Measurements from ENCODE around the gene OTOGL.

The OTOGL gene

DNA sequence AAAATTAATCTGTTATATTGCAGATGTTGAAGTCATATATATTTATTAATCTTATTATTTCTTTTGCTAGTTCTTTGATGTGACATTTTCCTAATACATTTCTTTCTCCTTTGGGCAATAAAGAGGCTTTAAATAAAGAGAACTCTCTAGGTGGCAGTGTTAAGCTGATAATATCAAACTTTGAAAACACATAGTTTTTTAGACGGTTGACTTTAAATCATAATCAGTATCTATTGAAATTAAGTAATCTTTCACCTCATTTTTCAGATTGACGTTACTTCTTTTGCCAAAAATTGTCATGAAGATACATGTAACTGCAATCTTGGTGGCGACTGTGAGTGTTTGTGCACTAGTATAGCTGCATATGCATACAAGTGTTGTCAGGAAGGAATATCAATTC is 213.9 kb downstream of the OTOGL start:
- Histone ChIP-seq H3K4me1 (ENCODE audit: control insufficient read depth, low read length) (no peaks in the 10 kb centered on the region), H3K9me3 (ENCODE audit: control insufficient read depth, insufficient read depth, low read length) (no peaks in the 10 kb centered on the region), H3K4me2 (ENCODE audit: low read length) (no peak overlapping the region), H3K4me3 (ENCODE audit: low read length) (no peak overlapping the region), H3K9me2 (replicated peaks; ENCODE audit: control insufficient read depth, low read length) (no peaks in the 10 kb centered on the region), H3F3A (ENCODE audit: control insufficient read depth, insufficient read depth) (no peaks in the 10 kb centered on the region), H3K36me3 (ENCODE audit: control insufficient read depth, low read length) (no peaks in the 10 kb centered on the region), H3K27ac (ENCODE audit: low read depth, low read length) (no peak overlapping the region), H3K79me2 (ENCODE audit: control insufficient read depth, low read length) (no peaks in the 10 kb centered on the region), H4K20me1 (ENCODE audit: control insufficient read depth, insufficient read depth, low read depth, low read length) (no peaks in the 10 kb centered on the region), H3K27me3 (ENCODE audit: control insufficient read depth, low read length) (no peaks in the 10 kb centered on the region; the same call in 1 of the 2 replicates)
- no peak for TF ChIP-seq EZH2phosphoT487 (IDR thresholded peaks at IDR 0.05; ENCODE audit: borderline replicate concordance, low read length)
- TF ChIP-seq, protein P1, sequence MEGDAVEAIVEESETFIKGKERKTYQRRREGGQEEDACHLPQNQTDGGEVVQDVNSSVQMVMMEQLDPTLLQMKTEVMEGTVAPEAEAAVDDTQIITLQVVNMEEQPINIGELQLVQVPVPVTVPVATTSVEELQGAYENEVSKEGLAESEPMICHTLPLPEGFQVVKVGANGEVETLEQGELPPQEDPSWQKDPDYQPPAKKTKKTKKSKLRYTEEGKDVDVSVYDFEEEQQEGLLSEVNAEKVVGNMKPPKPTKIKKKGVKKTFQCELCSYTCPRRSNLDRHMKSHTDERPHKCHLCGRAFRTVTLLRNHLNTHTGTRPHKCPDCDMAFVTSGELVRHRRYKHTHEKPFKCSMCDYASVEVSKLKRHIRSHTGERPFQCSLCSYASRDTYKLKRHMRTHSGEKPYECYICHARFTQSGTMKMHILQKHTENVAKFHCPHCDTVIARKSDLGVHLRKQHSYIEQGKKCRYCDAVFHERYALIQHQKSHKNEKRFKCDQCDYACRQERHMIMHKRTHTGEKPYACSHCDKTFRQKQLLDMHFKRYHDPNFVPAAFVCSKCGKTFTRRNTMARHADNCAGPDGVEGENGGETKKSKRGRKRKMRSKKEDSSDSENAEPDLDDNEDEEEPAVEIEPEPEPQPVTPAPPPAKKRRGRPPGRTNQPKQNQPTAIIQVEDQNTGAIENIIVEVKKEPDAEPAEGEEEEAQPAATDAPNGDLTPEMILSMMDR (IDR thresholded peaks at IDR 0.05; ENCODE audit: low read depth, low read length, poor library complexity, severe bottlenecking) = peak; percentile 24

DNA sequence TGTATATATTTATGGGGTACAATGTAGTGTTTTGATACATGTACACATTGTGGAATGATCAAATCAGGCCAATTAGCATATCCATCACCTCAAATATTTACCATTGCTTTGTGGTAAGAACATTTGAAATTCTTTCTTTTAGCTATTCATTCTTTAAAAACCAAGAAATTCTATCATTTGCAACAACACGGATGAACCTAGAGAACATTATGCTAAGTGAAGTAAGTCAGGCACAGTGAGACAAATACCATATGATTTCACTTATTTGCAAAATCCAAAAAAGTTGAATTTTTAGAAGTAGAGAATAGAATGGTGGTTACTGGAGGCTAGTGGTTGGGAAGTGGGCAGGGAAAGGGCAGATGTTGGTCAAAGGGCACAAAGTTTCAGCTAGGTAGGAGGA is 215.4 kb downstream of the OTOGL start:
- Histone ChIP-seq H3K9me2 (replicated peaks; ENCODE audit: control insufficient read depth, low read length) (no peaks in the 10 kb centered on the region), H3K36me3 (ENCODE audit: control insufficient read depth, low read length) (no peaks in the 10 kb centered on the region), H3K27me3 (ENCODE audit: control insufficient read depth, low read length) (peaks cover 3% of the 10 kb centered on the region; the same call in 1 of the 2 replicates), H3K4me3 (ENCODE audit: low read length) (no peak overlapping the region), H3K4me2 (ENCODE audit: low read length) (no peak overlapping the region), H3K27ac (ENCODE audit: low read depth, low read length) (no peak overlapping the region), H3K79me2 (ENCODE audit: control insufficient read depth, low read length) (no peaks in the 10 kb centered on the region), H4K20me1 (ENCODE audit: control insufficient read depth, insufficient read depth, low read depth, low read length) (no peaks in the 10 kb centered on the region), H3F3A (ENCODE audit: control insufficient read depth, insufficient read depth) (no peaks in the 10 kb centered on the region), H3K9me3 (ENCODE audit: control insufficient read depth, insufficient read depth, low read length) (no peaks in the 10 kb centered on the region), H3K4me1 (ENCODE audit: control insufficient read depth, low read length) (no peaks in the 10 kb centered on the region)
- no peak for TF ChIP-seq EZH2phosphoT487 (IDR thresholded peaks at IDR 0.05; ENCODE audit: borderline replicate concordance, low read length)
- TF ChIP-seq, protein P1 (IDR thresholded peaks at IDR 0.05; ENCODE audit: low read depth, low read length, poor library complexity, severe bottlenecking) = no peak

DNA sequence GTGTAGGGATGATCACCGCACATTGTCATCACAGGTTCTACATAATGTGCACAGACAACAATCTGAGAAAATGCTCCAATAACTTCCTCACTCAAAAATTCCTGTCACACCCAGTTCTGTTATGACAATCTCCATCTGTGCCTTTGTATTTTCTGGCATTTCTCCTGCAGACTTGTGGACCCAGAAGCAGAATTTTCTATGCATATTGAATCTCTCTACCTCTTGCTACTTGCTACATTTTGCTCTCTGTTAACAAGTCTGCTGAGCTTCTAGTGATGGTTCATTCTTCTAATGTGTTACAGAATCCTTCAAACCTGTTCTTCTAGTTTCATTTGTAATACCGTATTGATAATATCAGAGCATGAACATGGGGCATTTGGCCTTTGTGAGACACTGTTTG is 216.9 kb downstream of the OTOGL start:
- H3K27ac ChIP-seq (ENCODE audit: low read depth, low read length) = no peak overlapping the region
- no peaks in the 10 kb centered on the region for H3K9me3 ChIP-seq (ENCODE audit: control insufficient read depth, insufficient read depth, low read length)
- no peaks in the 10 kb centered on the region for H3F3A ChIP-seq (ENCODE audit: control insufficient read depth, insufficient read depth)
- no peak overlapping the region for H3K4me3 ChIP-seq (ENCODE audit: low read length)
- TF ChIP-seq EZH2phosphoT487 (IDR thresholded peaks at IDR 0.05; ENCODE audit: borderline replicate concordance, low read length) = no peak
- TF ChIP-seq, protein P1 (IDR thresholded peaks at IDR 0.05; ENCODE audit: low read depth, low read length, poor library complexity, severe bottlenecking) = no peak
- no peak overlapping the region for H3K4me2 ChIP-seq (ENCODE audit: low read length)
- no peaks in the 10 kb centered on the region for H4K20me1 ChIP-seq (ENCODE audit: control insufficient read depth, insufficient read depth, low read depth, low read length)
- no peaks in the 10 kb centered on the region for H3K9me2 ChIP-seq (replicated peaks; ENCODE audit: control insufficient read depth, low read length)
- no peaks in the 10 kb centered on the region for H3K36me3 ChIP-seq (ENCODE audit: control insufficient read depth, low read length)
- no peaks in the 10 kb centered on the region for H3K4me1 ChIP-seq (ENCODE audit: control insufficient read depth, low read length)
- no peaks in the 10 kb centered on the region for H3K79me2 ChIP-seq (ENCODE audit: control insufficient read depth, low read length)
- peaks cover 3% of the 10 kb centered on the region; the same call in 1 of the 2 replicates for H3K27me3 ChIP-seq (ENCODE audit: control insufficient read depth, low read length)
